Activated naive CD4-positive, alpha-beta T cell treated with anti-CD3 and anti-CD28 coated beads, Interleukin-2, amount 10 ng/mL, durations not matched to agents 7 days and 5 days (primary cell): ENCODE measurements around the gene NAV2.

ENCODE experiments used
- CTCF ChIA-PET: fragments of 350-600 bp; sonication (Branson Sonifier 250); formaldehyde crosslinking; loops from one replicate; lab custom pipeline; 2021; ENCODE audit warnings: antibody characterized with exemption; lab: Charles Lee
- DNase-seq: peaks from one replicate; pipeline ENCODE4 v3.0.0-alpha.2; 2020
- H3K27ac Mint-ChIP-seq: one replicate; pipeline ENCODE4 v1.8.0; 2021; ENCODE audit warnings: mild to moderate bottlenecking, moderate library complexity, mixed read lengths
- H3K27me3 Mint-ChIP-seq: one replicate; pipeline ENCODE4 v1.8.0; 2021; ENCODE audit warnings: mild to moderate bottlenecking, mixed read lengths
- H3K36me3 Mint-ChIP-seq: one replicate; pipeline ENCODE4 v1.8.0; 2021; ENCODE audit warnings: mixed read lengths
- H3K4me1 Mint-ChIP-seq: one replicate; pipeline ENCODE4 v1.8.0; 2021; ENCODE audit warnings: mixed read lengths
- H3K4me3 Mint-ChIP-seq: one replicate; pipeline ENCODE4 v1.8.0; 2021; ENCODE audit warnings: mild to moderate bottlenecking, moderate library complexity, mixed read lengths
- H3K9me3 Mint-ChIP-seq: one replicate; pipeline ENCODE4 v1.8.0; 2021; ENCODE audit warnings: mixed read lengths

NAV2 gene

GRCh38 chr11:19719960-19720359 lies 7.3 kb downstream of the NAV2 start:
- Mint-ChIP-seq H3K27me3 (peaks cover 26% of the 10 kb centered on the region), H3K4me1 (peaks cover 28% of the 10 kb centered on the region), H3K9me3 (no peaks in the 10 kb centered on the region), H3K27ac (no peak overlapping the region), H3K4me3 (no peak overlapping the region), H3K36me3 (no peaks in the 10 kb centered on the region)
- no peak for DNase-seq
- CTCF ChIA-PET, result no interaction called here

GRCh38 chr11:19721176-19721575 lies 8.5 kb downstream of the NAV2 start:
- no peak overlapping the region for H3K4me3 Mint-ChIP-seq
- H3K27ac Mint-ChIP-seq, result no peak overlapping the region
- DNase-seq, result no peak
- CTCF ChIA-PET, result no interaction called here
- H3K36me3 Mint-ChIP-seq, result no peaks in the 10 kb centered on the region
- H3K27me3 Mint-ChIP-seq, result peaks cover 14% of the 10 kb centered on the region
- no peaks in the 10 kb centered on the region for H3K9me3 Mint-ChIP-seq
- peaks cover 25% of the 10 kb centered on the region for H3K4me1 Mint-ChIP-seq

GRCh38 chr11:19722702-19723101 lies 10.1 kb downstream of the NAV2 start:
- Mint-ChIP-seq H3K27me3 (peaks cover 5% of the 10 kb centered on the region), H3K9me3 (no peaks in the 10 kb centered on the region), H3K4me1 (peaks cover 25% of the 10 kb centered on the region), H3K36me3 (no peaks in the 10 kb centered on the region), H3K27ac (peak overlapping the region; percentile 90), H3K4me3 (no peak overlapping the region)
- CTCF ChIA-PET, result interaction anchor here (1.3 kb wide), 1 partner anchor 20 kb away, joined by 3 read pairs; no protein-coding TSS in a partner anchor
- DNase-seq, result no peak

GRCh38 chr11:19723572-19724342 lies 11.1 kb downstream of the NAV2 start:
- H3K27me3 Mint-ChIP-seq, result peaks cover 5% of the 10 kb centered on the region
- H3K36me3 Mint-ChIP-seq, result no peaks in the 10 kb centered on the region
- CTCF ChIA-PET, result interaction anchor here (1.1 to 1.4 kb wide), 4 partner anchors 19 to 173 kb away, joined by 3 to 5 read pairs (median 4); no protein-coding TSS in a partner anchor

GRCh38 chr11:19724765-19725164 lies 12.1 kb downstream of the NAV2 start:
- CTCF ChIA-PET, result interaction anchor here (1.1 to 1.4 kb wide), 2 partner anchors 18 to 174 kb away, joined by 3 to 5 read pairs; no protein-coding TSS in a partner anchor
- no peak overlapping the region for H3K4me3 Mint-ChIP-seq
- no peak overlapping the region for H3K27ac Mint-ChIP-seq
- no peaks in the 10 kb centered on the region for H3K36me3 Mint-ChIP-seq
- H3K27me3 Mint-ChIP-seq, result peaks cover 6% of the 10 kb centered on the region
- no peaks in the 10 kb centered on the region for H3K9me3 Mint-ChIP-seq
- H3K4me1 Mint-ChIP-seq, result peaks cover 25% of the 10 kb centered on the region
- no peak for DNase-seq

More at GRCh38 chr11:19723572-19724342, 11.1 kb downstream of the NAV2 start:
- Mint-ChIP-seq H3K9me3 (no peaks in the 10 kb centered on the region), H3K4me3 (no peak overlapping the region), H3K4me1 (peaks cover 25% of the 10 kb centered on the region), H3K27ac (peak overlapping the region; percentile 90)
- peak; percentile 62 for DNase-seq

- Mint-ChIP-seq H3K27ac (no peak overlapping the region), H3K4me3 (no peak overlapping the region), H3K27me3 (peaks cover 5% of the 10 kb centered on the region), H3K36me3 (no peaks in the 10 kb centered on the region), H3K9me3 (no peaks in the 10 kb centered on the region), H3K4me1 (peaks cover 25% of the 10 kb centered on the region)
- CTCF ChIA-PET, result no interaction called here
- DNase-seq, result no peak
Observed at GRCh38 chr11:19725379-19726079, 12.9 kb downstream of the NAV2 start.

- CTCF ChIA-PET, result interaction anchor here (0.9 kb wide), 1 partner anchor 13 kb away, joined by 3 read pairs; no protein-coding TSS in a partner anchor
- peaks cover 25% of the 10 kb centered on the region for H3K4me1 Mint-ChIP-seq
- H3K36me3 Mint-ChIP-seq, result no peaks in the 10 kb centered on the region
- H3K27me3 Mint-ChIP-seq, result peaks cover 10% of the 10 kb centered on the region
- no peak overlapping the region for H3K27ac Mint-ChIP-seq
- no peak for DNase-seq
- H3K4me3 Mint-ChIP-seq, result no peak overlapping the region
- no peaks in the 10 kb centered on the region for H3K9me3 Mint-ChIP-seq
Observed at GRCh38 chr11:19727246-19727645, 14.6 kb downstream of the NAV2 start.

- H3K4me1 Mint-ChIP-seq, result peaks cover 14% of the 10 kb centered on the region
- H3K9me3 Mint-ChIP-seq, result no peaks in the 10 kb centered on the region
- H3K36me3 Mint-ChIP-seq, result no peaks in the 10 kb centered on the region
- peaks cover 10% of the 10 kb centered on the region for H3K27me3 Mint-ChIP-seq
- no peak for DNase-seq
- H3K27ac Mint-ChIP-seq, result no peak overlapping the region
- CTCF ChIA-PET, result no interaction called here
- H3K4me3 Mint-ChIP-seq, result no peak overlapping the region
Observed at GRCh38 chr11:19728436-19728835, 15.8 kb downstream of the NAV2 start.

GRCh38 chr11:19729141-19729540 lies 16.5 kb downstream of the NAV2 start:
- Mint-ChIP-seq H3K4me3 (no peak overlapping the region), H3K36me3 (no peaks in the 10 kb centered on the region), H3K27ac (no peak overlapping the region), H3K27me3 (peaks cover 10% of the 10 kb centered on the region), H3K9me3 (no peaks in the 10 kb centered on the region), H3K4me1 (peaks cover 7% of the 10 kb centered on the region)
- CTCF ChIA-PET, result interaction anchor here (1.2 kb wide), 1 partner anchor 163 kb away, joined by 4 read pairs; no protein-coding TSS in a partner anchor
- DNase-seq, result no peak

GRCh38 chr11:19730373-19730772 lies 17.7 kb downstream of the NAV2 start:
- H3K27me3 Mint-ChIP-seq, result peaks cover 10% of the 10 kb centered on the region

GRCh38 chr11:19734171-19734570 lies 21.5 kb downstream of the NAV2 start:
- H3K27me3 Mint-ChIP-seq, result peaks cover 19% of the 10 kb centered on the region
- no peak overlapping the region for H3K4me3 Mint-ChIP-seq
- H3K9me3 Mint-ChIP-seq, result no peaks in the 10 kb centered on the region
- H3K36me3 Mint-ChIP-seq, result no peaks in the 10 kb centered on the region
- H3K4me1 Mint-ChIP-seq, result no peaks in the 10 kb centered on the region
- no peak for DNase-seq
- H3K27ac Mint-ChIP-seq, result no peak overlapping the region
- CTCF ChIA-PET, result interaction anchor here (1.7 to 1.8 kb wide), 2 partner anchors 9 to 171 kb away, joined by 4 to 6 read pairs; no protein-coding TSS in a partner anchor

More at GRCh38 chr11:19730373-19730772, 17.7 kb downstream of the NAV2 start:
- H3K27ac Mint-ChIP-seq, result no peak overlapping the region
- H3K9me3 Mint-ChIP-seq, result no peaks in the 10 kb centered on the region
- H3K4me3 Mint-ChIP-seq, result no peak overlapping the region
- CTCF ChIA-PET, result no interaction called here
- H3K4me1 Mint-ChIP-seq, result no peaks in the 10 kb centered on the region
- H3K36me3 Mint-ChIP-seq, result no peaks in the 10 kb centered on the region
- no peak for DNase-seq

GRCh38 chr11:19735157-19735908 lies 22.7 kb downstream of the NAV2 start:
- H3K27me3 Mint-ChIP-seq, result peaks cover 24% of the 10 kb centered on the region
- no peak overlapping the region for H3K27ac Mint-ChIP-seq
- CTCF ChIA-PET, result interaction anchor here (2.4 kb wide), 1 partner anchor 171 kb away, joined by 15 read pairs; no protein-coding TSS in a partner anchor
- H3K9me3 Mint-ChIP-seq, result no peaks in the 10 kb centered on the region
- no peak for DNase-seq
- H3K4me3 Mint-ChIP-seq, result no peak overlapping the region
- no peaks in the 10 kb centered on the region for H3K36me3 Mint-ChIP-seq
- H3K4me1 Mint-ChIP-seq, result no peaks in the 10 kb centered on the region

GRCh38 chr11:19735909-19736498 lies 23.4 kb downstream of the NAV2 start:
- CTCF ChIA-PET, result interaction anchor here (2.4 kb wide), 1 partner anchor 172 kb away, joined by 15 read pairs; no protein-coding TSS in a partner anchor
- no peaks in the 10 kb centered on the region for H3K4me1 Mint-ChIP-seq
- no peak overlapping the region for H3K27ac Mint-ChIP-seq
- H3K9me3 Mint-ChIP-seq, result no peaks in the 10 kb centered on the region
- no peak for DNase-seq
- peaks cover 24% of the 10 kb centered on the region for H3K27me3 Mint-ChIP-seq
- no peaks in the 10 kb centered on the region for H3K36me3 Mint-ChIP-seq
- H3K4me3 Mint-ChIP-seq, result no peak overlapping the region
